HG03108 (cell line): ENCODE results near the gene AHI1.
"Not testable (repeated sequence)": the region's sequence is repeated elsewhere in the genome, so short reads cannot be mapped to it uniquely, and the experiment has no call there.

ENCODE experiments used
- ATAC-seq: cut with Tn5 transposase; IDR thresholded peaks from one replicate; pipeline ENCODE4 v1.9.1; 2021; ENCODE audit warnings: moderate library complexity; ENCODE audit not compliant: unreplicated experiment

Gene AHI1

DNA sequence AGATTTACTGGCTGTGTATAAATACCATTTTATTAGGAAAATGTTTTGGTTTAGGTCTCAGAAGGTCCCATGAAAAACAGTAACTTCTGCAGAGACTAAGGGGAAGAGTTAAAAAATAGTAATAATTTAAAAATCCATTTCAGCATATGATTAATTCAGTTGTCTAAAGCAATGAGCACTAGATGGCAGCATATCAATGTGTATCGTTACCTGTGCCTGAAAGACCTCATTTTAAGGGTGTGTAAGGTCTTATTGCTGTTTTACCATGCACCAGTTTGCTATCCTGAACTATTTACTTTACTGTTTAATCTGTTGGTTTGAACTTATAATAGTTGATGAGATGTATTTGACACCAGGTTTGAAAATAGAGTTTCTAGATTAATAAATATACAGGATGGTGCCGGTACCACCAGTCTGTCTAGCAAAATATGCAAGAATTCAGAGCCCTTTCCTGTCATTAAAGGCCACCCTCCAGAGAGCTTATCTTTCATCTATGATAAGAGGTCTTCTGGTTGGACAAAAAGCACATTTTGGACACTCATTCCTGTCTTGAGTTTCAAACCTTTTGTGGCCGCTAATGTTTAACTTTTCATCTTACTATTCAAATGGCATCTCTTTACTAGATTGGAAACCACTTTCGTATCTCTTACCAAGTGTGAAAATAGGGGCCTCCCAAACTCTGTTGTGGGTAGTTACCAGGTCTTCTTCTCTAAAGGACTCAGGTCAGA, 8.9 kb upstream of the AHI1 start:
- peak; percentile 94 for ATAC-seq

DNA sequence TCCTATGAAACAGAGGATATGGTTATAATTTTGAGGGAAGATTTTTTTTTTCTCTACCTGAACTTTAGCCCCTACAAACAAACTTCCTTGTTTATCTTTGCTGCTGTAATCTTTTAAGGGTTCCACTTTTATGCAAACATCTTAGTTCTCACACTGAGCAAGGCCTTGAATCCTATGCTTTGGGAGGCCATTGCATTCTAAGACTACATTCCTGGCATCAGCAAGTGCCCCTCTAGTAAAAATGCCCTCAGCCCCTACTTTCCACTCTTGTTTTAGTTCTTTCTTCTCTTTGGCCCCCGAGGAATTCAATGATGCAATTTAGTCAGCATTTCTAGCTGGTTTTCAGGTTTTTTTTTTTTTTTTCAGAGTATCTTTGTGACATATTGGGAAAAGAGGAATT, 8.1 kb upstream of the AHI1 start:
- ATAC-seq = no peak

DNA sequence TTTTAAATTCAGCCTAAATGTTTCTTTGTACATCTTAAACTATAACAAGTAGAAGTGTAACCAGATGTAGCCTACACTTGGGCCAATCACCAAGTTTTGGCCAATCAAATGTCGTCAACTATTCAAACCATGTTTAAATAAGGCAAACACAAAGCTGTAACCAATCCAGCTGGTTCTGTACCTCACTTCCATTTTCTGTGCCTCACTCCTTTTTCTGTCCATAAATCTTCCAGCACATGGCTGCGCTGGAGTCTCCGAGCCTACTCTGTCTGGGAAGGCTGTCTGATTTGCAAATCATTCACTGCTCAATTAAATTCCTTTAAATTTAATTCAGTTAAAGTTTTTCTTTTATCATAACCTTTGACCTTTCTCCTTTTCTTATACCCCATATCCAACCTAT, 7.7 kb upstream of the AHI1 start:
- no peak for ATAC-seq

DNA sequence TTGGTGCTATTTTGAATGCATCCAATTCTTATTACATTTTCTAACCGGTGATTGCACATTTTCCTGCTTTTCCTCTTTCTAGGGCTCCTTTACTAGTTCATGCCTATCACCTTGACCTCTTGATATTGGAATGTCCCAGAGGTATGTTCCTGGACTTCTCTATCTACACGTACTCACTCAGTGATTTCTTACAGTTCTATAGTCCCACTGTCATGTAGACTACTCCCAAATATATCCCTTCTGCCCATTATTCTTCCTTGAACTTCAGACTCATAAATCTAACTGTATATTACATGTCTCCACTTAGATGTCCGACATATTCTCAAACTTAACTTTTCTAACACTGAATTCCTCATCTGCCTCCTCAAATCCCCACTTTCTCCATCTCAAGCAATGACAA, 7.2 kb upstream of the AHI1 start:
- ATAC-seq = no peak

DNA sequence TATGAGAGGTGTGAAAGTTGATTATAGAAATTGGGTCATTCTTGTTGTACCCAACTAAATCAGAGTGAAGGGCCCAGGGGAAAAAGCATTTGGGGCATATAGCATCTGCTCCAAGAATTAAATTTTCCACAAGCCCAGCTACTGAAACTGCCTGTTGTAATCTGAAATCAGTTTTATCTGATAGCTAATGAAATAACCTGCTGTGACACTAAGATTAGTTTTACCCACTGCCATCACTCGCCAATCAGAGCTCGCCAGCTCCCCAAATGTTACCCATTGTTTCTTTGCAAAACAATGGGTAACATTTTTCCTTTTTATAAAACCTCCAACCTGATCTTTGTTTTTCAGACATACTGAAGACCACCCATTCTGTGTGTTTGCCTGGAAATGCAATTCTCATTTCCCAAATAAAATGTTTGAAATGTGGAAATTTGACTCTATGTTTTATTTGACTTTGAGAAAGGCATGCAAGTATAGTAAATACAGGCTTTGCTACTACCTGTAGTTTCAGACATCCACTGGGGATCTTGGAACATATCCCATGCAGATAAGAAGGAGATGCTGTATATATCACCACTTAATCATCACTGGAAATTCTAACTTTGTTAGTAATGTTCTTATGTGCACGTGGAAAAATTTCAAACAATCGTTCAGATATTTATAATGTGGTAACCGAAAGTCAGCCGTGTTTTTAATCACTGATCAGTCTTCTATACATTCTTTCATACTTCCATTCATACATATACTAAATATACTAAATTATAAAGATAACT, 6.3 kb upstream of the AHI1 start:
- no peak for ATAC-seq

DNA sequence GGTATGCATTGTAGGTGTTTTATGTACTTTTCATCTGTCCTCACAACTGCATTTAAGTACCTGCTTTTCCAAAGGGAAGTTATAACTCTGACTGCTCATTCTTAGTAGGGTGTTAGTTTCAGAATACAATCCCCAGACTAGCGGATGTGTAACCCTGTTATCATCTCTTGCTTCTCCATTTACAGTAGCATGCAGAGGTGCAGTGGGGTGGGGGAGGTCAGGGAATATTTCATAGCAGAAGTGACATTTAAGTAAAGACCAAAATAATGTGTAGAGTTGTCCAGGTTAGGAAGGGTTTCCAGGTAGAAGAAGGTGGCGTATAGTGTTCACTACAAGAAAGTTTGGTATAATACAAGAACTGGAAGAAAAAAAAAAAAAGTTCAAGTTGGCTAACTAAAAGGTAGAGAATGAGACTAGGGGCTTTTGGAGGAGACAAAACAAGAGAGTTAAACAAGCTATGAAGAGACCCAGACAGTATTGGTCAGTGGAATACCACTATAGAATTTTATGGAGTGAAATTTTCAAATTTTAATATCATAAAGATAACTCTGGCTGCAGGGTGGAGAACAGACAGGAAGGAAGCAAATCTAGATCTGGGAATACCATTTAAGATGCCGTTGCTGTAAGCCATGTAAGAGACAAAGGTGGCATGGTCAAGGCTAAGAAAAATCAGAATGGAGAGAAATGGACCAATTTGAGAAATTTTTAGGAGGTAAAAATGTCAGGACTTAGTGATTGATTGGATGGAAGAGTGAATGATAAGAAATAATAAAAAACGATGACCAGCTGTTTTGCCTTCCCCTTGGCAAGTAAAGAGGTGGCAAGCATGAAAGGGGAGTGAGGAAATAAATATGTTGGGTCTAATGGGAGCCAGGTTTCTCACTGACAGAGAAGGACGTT, 2.2 kb upstream of the AHI1 start:
- no peak for ATAC-seq

DNA sequence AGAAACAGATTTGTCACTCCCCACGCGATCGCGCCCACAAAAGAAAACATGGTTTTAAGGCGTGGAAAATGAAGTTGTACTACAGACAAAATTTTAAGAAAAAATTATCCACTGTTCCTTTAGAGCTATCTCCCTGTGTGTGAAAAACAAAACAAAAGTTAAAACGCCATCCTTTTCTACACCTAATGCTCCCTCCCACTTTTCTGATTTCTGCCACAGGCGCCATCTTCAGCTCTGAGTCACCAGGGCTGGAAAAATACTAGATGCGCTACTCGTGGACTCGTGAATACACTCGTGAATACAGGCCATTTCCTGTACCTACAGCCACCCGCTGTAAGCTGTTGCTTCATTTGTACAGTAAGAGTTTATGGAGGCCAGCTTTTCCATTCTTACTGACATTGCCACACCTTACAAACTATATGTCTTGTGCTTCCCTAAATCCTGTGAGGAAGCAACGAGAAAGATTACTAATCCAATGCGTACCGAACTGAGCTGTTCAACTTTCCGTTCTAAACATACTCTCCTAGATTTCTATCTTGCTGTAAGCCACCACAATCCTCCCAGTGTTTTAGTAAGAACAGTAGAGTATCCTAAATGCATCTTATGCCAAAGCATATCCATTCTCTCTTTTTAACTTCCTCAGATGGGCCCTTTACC, 773 bp upstream of the AHI1 start:
- ATAC-seq = peak; percentile 29

DNA sequence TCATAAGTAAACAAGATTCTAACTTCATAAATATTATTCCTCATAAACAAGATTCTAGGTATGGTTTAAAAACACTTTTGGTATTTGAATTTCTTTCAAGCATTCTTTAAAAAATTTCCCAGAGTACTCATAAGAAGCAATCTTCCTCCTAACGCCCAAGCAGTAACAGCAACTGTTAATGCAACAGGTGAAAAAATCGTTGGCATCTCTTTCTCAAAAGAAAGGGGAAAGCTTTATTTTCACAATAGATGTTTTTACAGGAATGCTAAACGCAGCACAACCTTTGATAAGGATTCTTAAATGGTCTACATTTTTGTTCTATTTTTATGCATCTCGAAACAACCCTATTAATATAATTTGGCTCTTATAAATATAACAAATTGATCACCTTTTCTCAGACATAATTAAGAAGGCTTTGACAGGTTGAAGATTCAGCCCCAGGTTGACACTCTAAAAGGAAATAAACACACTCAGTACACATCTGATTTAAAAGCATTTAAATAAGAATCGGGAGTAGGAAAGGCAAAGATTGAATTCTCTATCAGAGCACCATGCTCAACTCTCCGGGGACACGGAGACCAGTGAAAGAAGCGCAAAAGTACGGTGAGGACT, 634 bp downstream of the AHI1 start:
- ATAC-seq = no peak

DNA sequence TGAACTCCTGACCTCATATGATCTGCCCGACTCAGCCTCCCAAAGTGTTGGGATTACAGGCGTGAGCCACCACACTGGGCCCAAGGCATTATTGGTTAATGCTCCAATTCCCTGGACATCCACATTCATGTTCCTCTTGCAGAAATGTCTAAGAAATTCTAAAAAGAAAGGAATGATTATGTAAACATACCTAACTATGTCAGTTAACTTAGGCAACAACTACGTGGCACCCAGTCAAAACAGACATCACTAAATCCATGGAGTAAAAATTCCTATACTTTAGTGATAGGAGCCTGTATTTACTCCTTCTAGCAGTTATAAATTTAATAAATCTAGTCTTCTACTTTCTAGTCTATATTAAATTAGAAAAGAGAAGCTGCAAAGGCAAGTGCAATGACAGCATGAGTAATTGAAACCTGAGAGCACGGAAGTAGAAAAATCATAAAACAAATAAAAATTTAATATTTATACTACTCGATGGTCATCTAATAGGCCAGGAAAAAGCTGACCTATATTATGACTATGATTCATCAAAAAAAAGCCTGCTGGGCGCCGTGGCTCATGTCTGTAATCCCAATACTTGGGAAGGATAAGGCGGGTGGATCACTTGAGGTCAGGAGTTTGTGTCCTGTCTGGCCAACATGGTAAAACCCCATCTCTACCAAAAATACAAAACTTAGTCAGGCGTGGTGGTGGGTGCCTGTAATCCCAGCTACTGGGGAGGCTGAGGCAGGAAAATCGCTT, 4.2 kb downstream of the AHI1 start:
- no peak for ATAC-seq

DNA sequence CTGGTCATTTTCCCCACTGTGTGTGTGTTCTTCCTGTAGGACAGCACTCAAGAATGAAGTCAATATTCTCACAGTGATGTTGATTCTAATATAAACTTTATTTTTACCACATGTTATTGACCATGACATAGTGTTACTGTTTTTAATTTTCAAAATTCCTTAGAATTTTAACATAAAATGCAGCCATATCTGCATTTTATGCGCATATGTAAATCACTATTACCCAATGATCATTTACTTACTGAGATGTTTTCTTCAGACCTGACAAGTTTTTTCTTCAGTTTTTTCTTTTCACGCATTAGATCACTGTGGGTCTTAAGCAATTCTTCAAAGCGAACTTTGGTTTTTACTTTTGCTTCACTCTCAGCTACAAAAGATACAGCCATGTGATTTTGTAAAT, 7.2 kb downstream of the AHI1 start:
- no peak for ATAC-seq

DNA sequence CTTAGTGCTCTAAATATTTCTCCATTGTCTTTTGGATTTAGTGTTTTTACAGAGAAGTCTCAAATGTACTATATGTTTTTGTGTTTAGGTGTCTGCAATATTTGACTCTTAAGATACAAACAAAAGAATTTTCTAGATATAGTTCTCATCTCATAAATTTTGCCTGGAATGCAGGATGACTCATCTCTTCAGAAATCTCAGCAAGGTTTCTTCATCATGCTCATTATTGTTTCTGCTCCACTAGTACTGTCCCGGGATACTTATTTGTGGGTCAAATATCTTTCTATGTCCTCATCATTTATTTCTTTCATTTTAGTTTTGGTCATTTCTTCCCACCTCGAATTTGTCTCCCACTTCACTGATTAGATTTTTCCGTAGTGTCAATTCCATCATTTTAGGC, 9.5 kb downstream of the AHI1 start:
- ATAC-seq = no peak

DNA sequence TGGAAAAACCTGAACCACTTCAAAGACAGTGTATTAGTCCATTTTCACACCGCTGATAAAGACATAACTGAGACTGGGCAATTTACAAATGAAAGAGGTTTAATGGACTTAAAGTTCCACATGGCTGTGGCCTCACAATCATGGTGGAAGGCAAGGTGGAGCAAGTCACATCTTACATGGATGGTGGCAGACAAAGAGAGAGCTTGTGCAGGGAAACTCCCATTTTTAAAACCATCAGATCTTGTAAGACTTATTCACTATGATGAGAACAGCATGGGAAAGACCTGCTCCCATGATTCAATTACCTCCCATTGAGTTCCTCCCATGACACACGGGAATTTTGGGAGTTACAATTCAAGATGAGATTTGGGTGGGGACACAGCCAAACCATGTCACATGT, 13.6 kb downstream of the AHI1 start:
- ATAC-seq = not testable (repeated sequence)

DNA sequence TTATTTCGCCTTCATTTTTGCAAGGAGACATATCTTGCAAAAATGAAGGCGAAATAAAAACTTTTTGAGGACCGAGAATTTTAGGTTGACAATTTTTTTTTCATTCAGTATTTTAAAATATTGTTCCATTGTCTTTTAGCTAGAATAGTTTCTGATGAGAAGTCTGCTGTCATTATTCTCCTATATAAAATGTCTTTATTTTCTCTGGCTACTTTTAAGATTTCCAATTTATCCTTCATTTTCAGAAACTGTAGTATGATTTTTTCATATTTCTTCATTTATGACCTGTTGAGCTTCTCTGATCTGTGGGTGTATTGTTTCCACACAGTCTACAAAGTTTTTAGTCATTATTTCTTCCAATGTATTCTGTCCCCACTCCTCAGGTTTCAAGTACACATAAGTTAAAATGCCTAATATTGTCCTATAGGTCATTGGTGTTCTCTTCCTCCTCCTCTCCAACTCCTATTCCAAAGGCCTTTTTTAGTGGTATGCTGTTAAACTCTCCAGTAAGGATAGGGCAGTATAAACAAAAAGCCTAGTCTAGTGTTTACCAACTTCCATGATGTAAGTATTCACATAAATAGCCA, 15.7 kb downstream of the AHI1 start:
- ATAC-seq = no peak

DNA sequence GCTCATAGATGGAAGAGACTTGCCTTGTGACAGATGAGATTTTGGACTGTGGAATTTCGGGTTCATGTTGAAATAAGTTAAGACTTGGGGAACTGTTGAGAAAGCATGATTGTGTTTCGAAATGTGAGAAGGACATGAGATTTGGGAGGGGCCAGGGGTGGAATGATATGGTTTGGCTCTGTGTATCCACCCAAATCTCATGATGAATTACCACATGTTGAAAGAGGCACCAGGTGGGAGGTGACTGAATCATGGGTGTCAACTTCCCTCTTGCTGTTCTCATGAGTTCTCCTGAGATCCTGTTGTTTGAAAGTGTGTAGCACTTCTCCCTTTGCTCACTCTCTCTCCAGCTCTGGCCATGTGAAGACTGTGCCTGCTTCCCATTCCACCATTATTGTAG, 17.9 kb downstream of the AHI1 start:
- no peak for ATAC-seq

DNA sequence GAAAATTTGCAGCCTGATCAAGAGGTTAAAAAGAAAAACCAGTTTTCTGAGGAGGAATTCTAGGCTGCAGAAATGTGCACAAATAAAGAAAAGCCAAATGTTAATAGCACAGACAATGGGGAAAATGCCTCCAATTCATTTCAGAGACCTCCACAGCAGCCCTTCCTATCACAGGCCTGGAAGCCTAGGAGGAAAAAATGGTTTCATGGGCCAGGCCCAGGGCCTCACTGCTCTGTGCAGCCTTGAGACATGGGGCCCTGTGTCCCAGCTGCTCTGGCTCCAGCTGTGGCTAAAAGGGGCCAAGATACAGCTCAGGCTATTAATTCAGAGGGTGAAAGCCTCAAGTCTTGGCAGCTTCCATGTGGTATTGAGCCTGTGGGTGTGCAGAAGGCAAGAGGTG, 18.9 kb downstream of the AHI1 start:
- ATAC-seq = no peak

DNA sequence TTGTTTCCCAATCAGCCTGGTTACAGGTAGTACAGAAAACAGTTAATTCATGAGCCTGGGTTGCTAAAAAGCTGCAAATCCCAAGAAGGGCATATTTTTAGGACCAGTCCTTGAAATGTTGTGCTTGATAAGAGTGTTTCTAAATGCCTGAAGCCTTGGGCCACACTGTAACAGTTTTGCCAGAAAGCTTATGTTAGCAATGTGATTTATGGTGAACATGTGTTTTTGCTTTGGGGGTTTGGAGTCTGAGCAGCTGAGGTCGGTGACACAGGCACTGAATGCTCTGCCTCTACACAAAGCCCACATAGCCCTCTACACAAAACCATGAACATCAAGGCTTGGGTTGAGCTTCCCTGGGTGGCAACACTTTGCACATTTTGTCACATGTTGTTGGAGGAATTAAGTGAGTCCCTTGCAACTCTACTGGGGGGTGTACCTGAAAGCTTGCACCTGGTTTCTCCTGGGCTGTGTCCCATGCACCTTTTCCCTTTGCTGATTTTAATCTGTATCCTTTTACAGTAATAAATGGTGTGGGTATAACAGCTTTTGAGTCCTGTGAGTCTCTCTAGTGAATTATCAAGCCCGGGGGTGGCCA, 22.2 kb downstream of the AHI1 start:
- ATAC-seq = no peak

DNA sequence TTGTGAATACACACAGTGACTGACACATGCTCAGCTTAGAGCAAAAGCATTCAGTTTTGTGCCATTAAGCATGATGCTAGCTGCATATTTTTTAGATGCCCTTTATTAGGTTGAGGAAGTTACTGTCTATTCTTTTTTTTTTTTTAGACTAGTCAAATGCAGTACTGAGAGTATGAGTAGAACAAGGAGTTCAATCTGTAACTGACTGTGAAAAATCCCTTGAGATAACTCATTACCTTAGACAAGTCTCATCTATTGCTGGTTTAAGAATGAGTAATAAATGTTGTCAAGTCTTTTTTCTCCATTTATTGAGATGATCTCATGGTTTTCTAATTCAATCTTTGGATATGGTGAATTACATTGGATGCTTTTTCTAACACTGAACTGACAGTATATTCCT, 23.2 kb downstream of the AHI1 start:
- ATAC-seq = no peak

DNA sequence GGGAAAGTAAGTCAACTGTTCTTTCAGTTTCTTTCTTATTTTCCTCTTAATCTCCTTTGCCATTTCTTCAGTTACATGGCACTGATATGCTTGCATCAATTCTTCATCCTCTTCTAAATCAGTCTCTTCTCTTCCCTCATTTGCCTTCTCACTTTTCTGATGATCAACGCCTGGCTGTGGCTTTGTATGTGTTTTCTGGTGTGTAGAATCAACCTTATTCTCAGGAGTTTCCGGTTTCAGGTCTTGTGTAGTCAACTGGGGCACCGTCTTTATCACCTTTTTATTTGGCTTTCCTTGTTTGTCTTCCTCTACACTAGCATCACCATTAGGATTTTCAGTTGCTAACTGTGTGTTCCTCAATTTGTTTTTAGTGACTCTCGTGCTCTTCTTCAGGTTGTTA, 31.6 kb downstream of the AHI1 start:
- ATAC-seq = no peak

DNA sequence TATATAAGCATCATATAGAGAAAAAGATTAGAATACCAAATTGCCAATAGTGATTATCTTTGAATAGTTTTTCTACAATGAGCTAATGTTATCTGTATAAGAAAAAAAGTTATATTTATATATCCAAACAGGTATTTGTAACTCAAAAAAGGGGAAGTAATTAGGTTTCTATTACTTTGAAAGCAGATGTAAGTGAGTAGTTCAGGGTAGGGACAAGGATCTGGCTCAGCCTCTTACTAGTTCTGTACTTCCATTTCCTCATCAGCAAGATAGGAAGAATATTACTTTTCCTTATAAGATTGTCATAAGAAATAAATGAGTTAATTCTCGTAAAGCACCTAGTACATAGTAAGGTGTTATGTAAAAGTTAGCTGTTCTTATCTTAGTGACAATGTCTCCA, 32.2 kb downstream of the AHI1 start:
- ATAC-seq = peak; percentile 75
